ENCODE results near the gene DYNLL2.

DNA sequence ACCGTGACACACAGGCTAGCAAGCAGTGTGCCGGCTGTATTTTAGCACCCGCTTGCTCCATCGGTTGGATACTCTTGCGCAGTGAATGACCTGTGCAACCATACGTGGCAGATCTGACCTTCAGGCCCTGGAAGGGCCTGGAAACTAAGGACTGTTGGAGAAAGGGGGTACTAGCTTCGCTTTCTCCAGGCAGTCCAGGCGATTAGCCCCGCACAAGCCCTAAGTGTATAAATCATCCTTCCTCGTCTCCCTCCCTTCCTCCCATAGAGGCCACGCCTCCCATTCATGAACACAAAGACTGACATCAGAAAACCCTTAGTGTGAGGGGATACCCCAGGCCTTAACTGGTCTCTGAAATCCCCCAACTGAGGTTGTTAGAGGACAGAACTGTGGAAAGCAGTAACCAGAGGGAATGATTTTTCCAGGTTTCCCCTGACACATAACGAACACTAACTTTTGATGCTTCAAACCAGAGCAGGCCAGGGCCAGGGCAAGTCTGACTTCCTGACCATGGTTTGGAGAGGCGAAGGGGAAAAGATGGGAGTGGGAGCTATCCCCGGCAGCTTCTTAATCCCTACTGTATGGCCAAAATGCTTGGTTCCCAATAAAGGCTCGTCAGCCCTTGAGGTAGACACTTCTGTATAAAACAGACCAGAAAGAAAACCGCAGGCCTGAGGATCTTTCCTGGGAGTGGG is 1.4 kb upstream of the DYNLL2 start:
- TF ChIP-seq SIN3A (IDR thresholded peaks at IDR 0.05; ENCODE audit: borderline replicate concordance in 2 of 2, control insufficient read depth in 1 of 2, low read depth in 2 of 2, low read length in 2 of 2) (no peak), ZFP30 (CRISPR knock-in tag; IDR thresholded peaks at IDR 0.05; ENCODE audit: borderline replicate concordance) (no peak), CBFA2T2 (conservative IDR thresholded peaks at IDR 0.05) (no peak), ZNF785 (CRISPR knock-in tag; IDR thresholded peaks at IDR 0.05) (no peak), HOXB6 (CRISPR knock-in tag; IDR thresholded peaks at IDR 0.05; ENCODE audit: borderline replicate concordance) (no peak)
- TF ChIP-seq, protein P1, sequence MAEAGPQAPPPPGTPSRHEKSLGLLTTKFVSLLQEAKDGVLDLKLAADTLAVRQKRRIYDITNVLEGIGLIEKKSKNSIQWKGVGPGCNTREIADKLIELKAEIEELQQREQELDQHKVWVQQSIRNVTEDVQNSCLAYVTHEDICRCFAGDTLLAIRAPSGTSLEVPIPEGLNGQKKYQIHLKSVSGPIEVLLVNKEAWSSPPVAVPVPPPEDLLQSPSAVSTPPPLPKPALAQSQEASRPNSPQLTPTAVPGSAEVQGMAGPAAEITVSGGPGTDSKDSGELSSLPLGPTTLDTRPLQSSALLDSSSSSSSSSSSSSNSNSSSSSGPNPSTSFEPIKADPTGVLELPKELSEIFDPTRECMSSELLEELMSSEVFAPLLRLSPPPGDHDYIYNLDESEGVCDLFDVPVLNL (CRISPR knock-in tag; IDR thresholded peaks at IDR 0.05; ENCODE audit: low read depth): no peak
